GM21381 (cell line): ENCODE data around the gene FLCN.
"Not testable (repeated sequence)": the region's sequence is repeated elsewhere in the genome, so short reads cannot be mapped to it uniquely, and the experiment has no call there.

ENCODE experiments used
- ATAC-seq: cut with Tn5 transposase; IDR thresholded peaks from one replicate; pipeline ENCODE4 v1.9.1; 2021; ENCODE audit warnings: mild to moderate bottlenecking, moderate library complexity; ENCODE audit not compliant: unreplicated experiment

Gene FLCN

DNA sequence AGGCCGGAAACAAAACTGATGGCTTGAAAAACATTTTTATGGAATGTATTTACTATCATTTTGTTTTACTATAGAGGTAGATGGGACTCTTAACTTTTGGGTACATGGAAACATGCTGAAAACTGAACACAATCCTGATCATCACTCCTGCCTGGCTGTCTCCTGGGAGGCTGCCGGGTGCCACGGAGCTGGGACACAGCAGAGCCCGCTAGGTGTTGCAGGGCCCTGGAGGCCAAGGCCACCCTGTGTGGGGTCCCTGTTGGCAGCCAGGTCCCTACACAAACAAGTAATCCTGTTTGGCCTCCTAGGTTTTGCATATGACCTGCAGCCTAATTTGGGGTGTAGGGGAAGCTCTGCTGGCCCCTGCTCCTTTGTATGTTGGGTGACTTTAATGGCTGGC is 48.4 kb downstream of the FLCN start:
- no peak for ATAC-seq

DNA sequence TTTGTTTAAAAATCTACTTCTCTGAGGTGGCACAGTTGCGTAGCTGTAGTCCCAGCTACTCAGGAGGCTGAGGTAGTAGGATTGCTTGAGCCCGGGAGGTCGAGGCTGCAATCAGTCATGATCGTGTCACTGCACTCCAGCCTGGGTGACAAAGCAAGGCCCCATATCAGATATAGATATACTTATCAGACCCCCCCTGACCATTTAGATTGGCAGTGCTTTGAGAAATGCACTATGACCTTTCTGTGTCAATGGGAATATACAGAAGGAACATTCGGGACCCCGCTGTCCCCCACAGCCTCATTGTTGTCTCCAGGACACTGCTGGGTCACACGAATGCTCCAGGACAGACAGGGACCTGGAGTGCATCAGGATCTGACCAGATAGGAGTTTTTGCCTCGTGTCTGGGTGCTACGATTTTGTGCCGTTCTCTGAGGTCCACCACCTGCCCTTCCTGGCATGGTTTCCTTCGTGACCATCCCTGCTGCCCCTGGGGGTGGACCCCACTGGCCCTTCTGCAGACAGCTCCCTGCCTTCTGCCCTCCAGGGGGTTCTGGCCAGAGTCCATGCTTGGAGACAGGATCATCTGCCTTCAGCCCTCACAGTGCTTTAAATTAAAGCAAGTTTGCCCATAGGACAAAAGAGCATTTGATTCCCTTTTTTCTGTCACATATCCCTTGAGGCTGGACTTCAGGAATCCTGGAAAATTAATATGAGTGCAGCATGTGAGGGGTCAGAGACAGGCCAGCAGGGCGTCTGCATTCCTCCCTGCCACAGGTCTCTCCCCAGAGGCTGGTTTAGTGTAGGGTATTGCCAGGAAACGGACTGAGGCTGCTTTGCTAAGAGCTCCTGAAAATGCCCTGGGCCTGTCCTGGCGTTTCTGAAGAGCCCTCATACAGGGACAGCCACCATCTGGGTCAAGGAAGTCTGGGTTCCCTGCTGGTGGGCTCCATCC is 50.1 kb downstream of the FLCN start:
- ATAC-seq, result no peak

DNA sequence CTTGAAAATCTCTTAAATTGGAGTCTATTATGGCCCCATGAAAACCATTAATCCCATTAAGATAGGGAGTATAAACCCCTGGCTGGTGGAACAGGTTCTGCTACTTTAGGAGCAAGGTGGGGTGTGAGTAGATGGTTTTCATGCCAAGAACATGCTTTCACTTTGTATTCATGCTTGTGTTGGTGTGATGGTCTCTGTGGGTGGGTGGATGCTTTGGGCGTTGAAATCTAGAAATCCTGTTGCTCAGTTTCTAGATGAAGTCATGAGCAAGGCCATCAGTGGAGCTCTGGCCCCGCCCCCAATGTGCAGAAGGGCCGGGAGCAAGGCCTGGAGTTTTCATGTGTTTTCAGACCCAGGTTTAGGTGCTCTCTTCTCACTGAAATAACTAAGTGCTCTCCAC is 50.9 kb downstream of the FLCN start:
- ATAC-seq, result no peak

DNA sequence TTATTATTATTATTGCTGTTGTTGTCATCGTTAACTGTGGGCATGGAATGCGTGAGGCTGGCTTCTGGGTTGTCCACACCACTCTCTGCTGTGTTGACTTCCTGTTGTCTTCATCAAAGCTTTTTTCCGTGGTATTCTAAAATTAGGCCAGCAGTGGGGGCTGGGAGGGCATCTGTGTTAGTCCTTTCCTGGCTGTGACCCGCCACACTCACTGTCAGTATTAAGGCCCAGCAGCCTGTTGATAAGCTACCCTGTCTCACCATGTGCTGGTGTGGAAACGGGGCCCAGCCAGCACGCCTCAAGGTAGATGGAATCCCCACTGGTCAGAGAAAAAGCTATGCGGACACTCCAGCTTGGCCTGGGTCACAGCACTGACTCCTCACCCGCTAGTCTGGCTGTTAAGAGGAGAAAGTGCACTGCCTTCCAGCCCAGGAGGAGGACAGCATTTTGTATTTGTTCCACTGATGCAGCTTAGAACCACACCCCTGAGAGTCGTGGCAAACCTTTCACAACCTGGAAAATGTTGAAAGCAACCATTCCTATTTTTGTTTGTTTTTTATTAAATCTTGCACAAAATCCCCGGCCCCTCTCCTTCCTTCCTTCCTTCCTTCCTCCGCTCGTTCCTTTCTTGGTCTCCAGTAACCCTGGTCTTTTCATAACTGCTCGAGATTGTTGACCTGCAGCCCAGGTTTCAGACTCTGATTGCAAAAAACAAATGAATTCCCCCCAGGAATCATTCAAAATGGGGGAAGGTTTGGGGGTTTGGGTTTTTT is 51.8 kb downstream of the FLCN start:
- not testable (repeated sequence) for ATAC-seq

DNA sequence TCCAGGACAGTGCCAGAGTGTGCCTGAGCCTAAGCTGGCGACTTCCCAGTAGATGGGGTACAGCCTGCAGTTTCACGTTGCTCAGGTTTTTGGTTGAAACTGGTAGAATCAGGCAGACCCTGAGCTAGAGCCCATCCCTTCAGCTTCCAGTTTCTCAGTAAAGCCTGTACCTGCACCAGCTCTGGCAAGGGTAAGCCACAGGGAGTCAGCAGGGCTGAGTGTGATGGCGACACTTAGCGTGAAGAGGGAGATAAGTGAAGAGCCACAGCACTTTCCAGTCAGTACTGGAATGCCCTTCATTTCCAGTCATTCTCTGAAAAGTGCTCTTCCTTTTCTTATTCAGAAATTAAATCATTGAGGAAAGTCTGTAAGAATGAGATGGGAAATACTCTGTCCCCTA is 53.2 kb downstream of the FLCN start:
- no peak for ATAC-seq

DNA sequence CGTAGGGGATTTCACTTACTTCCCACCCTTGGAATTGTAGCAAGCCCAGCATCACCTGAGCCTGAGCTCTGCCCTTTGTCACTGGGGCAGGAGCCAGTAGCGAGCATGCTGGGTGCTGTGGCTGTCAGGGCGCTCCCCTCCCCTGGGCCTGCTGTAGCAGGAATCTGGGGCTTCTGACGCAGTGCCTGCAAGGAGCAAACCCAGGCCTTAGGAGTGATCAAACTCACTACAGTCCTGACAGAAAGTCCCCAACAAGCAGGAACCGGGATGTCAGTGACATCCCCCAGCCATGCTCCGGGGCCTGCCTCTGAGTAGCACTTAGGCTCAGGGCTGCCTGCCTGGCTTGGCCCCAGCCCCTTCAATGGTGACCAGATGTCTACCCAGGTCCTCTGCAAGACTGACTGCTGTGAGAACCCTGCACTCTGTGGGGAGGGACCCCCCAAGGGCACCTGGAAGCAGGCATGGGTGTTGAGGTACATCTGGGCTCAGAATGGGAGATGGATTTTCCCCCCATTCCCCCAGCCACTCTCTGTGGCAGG is 54.3 kb downstream of the FLCN start:
- no peak for ATAC-seq

DNA sequence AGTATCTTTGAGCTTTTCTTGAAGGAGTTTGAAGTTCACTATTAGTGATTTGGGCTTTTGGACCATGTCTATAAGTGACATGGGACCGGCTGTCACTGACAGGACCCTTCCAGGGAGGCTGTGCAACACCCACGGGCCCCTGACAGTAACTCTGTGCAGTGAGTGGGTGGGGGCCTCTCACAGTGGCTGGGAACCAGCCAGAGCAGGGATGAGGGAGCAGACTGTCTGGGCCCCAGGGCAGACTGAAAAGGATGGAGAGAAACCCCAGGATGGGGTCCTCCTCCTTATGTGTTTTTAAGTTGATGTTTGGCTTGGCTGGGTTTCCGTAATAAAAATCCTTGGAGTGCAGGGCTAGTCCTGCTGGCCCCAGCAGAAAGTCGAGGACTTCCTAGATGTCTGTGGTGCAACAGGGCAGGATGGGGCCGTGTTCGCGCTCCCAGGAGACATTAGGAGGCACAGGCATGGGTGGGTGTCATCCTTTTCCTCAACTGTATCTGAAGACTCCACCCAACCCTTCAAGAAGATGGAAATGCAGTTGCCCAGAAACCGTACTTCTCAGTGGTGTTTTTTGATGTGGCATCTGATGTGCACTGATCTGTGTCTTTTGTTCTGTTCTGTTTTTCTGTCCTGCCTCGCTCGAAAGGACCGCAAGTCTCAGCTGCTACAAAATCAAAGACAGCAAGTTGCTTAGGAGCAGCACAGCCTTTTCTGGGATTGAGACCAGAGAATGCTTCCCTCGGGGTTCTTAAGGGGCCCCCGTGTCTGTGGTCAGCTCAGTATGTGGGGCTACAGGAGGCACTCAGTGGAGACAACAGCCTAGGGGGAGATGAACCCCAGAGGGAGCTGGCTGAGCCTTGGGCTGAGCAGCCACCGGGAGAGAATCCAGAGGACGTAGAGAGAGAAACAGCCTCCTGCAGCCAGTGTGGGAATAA is 55.0 kb downstream of the FLCN start:
- no peak for ATAC-seq

DNA sequence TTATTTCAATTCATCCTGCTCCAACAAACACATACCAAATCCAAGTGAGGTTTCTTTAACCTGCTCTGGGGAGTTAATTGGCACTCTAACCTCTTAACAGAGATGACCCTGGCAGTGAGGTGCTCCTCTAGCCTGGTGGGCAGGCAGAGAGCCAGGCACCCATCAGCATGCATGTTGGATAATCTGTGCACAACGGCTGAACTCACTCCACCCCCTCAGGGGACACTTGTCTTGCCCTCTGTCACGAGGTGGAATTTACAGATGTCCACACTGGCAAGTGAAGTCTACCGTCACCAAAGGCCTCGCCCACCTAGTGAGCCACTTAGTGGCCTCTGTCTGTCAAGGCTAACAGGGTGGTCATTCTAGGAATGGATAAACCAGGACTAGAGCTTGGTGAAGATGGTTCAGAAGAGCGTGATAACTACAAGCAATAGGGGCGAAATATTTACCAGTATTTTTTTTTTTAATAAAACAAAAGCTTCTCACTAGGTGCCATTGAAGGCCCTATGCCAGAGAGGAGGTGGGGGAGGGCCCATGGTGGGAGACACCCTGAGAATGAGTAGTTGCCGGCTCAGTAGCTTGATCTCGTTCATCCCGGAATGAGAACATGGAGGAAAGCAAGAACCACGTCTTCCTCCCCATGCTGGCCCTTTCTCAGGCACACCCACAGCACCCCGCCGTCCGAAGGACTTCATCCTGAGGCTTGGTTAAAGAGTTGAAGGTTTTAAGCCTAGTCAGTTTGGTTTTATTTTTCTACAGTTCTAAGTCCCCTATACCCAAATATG is 56.0 kb downstream of the FLCN start:
- no peak for ATAC-seq

DNA sequence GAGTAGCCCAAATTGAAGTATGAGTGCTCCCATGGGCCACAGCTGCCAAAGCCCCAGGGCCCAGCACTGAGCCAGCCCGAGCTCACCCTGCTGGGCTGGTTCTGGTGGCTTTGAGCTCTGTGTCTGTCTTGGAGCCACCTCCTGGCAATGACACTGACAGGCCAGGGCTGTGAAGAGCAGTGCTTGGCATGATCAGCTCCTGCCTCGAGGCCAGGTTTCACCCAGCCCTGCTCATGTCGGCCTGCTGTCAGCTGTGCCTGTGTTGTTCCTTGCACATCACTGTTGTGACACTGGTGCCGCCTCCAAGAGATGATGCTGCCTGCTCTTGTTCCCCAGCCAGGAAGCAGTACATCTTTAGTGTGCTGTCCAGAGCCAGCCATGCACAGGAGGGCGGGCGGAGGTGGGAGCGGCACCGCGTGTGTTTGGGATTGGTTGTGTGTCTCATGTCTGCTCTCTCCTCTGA is 56.8 kb downstream of the FLCN start:
- no peak for ATAC-seq

DNA sequence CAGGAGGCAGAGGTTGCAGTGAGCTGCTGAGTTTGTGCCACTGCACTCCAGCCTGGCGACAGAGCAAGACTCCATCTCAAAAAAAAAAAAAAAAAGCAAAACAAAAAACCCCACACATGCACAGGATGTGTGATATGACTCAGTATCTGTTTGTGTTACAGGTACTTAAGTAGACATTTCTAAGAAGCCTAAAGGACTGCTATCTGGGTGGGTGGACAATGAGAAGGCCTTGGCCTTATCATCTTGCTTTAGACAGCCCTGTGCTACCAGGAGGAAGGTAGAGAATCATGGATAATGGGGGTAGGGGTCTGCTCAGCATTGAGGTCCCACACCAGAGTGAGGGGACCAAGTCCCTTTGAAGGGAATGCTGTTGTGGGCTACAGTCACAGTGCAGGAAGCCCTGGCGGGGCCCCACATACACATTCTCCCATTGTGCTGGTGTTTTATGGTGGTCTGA is 57.6 kb downstream of the FLCN start:
- no peak for ATAC-seq

DNA sequence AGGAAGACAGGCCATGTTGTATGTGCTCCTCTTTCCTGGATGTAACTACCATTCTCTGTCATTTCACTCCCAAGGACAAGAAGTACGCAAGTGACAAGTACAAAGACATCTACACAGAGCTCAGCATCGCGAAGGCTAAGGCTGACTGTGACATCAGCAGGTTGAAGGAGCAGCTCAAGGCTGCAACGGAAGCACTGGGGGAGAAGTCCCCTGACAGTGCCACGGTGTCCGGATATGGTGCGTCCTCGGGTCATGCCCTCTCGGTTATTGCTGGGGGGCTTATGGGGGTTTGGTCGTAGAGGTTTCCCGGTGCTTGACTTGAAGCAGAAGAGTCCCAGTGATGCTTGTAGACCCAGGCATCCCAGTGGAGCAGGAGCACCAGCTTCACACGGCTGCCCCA is 59.8 kb downstream of the FLCN start:
- no peak for ATAC-seq

DNA sequence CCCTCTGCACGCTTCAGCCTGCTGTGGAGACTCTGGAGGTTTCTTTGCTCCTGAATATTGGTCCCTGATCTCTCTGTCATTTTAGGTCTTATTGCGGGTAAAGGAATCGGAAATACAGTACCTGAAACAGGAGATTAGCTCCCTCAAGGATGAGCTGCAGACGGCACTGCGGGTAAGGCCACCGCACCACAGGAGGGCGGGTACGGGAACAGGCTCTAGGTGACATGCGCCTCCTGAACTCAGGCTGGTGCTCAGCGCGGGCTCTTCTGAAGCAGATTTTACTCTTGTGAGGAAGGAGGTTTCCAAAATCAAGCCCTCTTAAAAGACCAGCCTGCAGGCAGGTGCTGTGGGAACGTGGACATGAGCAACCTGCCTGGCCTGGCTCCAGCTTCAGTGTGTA is 60.6 kb downstream of the FLCN start:
- no peak for ATAC-seq

DNA sequence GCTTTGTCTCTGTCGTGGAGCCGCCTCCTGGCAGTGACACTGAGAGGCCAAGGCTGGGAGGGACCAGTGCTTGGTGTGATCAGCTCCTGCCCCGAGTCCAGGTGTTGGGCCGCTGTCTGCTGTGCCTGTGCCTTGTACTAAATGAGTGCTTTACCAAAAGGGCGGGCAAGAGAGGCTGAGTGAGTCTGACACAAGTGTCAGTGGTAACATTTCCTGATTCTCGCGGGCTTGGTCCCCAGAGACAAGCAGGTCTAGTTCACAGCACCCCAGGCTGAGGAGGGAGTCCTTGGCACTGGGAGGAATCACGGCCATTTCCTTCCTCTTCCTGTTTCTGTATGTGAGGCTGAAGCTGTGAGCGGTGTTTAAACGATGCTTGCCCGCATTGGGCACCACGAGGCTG is 61.1 kb downstream of the FLCN start:
- ATAC-seq, result no peak

DNA sequence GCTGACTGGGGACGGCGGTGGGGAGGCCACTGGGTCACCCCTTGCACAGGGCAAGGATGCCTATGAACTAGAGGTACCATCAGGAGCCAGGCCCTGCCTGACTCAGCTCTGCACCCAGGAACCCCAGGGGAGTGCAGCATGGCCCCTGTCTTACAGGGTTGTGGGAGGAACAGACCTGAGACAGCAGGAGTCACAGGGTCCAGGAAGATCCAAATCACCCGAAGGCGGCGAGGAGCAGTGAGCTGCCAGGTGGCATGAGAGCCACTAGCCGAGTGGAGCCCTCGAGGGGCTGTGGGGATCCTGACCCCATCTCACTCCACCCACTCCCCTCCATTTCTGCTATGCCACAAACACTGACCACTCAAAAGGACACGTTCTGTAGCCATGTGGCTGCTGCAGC is 61.6 kb downstream of the FLCN start:
- ATAC-seq, result no peak

DNA sequence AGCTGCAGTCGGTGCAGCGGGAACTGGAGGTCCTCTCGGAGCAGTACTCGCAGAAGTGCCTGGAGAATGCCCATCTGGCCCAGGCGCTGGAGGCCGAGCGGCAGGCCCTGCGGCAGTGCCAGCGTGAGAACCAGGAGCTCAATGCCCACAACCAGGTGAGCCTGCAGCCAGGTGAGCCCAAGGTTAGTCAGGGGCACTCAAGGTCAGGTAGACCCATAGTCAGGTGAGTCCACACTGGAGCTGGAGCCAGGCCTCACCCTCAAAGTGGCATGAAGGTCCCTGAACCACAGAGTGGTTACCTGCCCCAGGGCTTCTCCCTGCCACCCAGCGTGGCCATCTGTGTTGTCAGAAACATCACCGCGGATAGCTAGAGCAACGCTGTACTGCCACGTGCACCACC is 63.0 kb downstream of the FLCN start:
- no peak for ATAC-seq

DNA sequence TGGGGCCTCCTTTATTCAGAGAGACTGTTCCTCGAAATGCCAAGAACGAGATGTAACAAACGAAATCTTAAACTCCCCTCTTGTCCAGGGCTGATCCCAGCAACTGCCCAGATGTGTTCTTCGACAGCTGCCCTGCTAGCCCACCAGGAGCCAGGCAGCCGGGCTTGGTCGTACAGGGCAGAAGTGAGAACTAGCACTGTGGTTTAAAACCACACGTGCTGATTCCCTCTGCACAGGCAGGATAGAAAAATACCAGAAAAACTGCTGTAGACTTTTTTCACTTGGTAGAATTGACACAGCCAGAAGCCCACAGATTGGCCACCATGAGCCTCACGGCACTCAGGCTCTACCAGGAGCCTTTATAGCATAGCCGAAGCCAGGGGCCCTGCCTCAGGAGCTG is 64.0 kb downstream of the FLCN start:
- no peak for ATAC-seq

DNA sequence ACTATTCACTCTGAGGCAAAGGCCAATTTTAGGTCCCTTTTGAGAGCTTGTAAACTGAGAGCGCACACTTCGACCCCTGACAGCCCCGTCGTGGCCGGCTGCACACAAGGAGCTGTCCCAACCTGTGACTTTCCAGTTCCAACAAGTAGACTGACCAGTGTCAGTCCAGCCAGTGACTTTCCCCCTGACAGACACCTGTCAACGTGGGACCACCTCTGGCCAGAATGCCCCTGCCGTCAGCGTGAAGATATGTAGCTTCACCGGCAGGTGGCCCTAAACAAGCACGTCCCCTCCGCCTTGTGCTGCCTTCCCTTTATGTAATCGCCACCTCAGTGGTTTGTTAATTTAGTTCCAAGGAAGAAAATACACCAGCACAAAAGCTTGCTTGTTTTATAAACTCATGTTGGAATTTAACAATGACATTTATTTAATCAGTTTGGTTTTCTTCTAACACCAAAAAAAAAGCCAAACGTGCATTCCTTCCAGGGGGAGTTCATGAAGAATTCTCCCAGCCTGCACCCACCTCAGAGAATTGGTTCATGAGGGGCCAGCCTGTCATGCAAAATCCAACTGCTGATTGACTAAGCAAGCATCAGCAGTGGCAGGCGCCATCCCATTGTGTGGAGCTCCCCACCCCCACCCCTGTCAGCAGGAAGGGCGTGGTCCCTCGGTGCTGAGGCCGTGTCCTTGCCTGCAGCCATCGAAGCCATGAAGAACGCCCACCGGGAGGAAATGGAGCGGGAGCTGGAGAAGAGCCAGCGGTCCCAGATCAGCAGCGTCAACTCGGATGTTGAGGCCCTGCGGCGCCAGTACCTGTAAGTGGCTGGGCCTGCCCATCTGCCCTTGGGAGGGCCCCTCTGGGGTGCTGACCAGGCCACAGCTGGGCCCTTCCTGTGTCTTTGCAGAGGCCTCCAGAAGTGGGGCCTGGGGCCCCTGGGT is 64.7 kb downstream of the FLCN start:
- no peak for ATAC-seq

DNA sequence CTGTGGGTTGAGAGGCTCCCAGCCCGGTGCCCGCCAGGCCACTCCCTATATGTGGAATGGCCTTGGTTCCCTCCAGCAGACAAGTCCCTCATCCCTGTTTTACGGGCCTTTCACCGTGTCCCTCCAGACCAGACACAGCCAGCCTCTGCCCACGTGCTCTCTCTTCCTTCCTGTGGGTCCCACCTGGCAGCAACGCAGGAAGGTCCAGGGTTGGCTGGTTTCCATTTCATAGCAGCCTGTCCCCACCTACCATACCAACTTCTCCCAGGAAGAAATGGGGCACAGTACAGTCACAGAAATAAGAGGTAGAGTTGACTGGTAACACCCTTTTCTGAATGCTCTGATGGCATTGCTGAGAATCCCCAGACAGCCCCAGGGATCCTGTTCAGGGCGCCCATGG is 65.8 kb downstream of the FLCN start:
- ATAC-seq, result no peak
